WTC11 (cell line): ENCODE results near the gene RHBDD1.

Experiments used
- ATF1 ChIP-seq: sonication (generic); formaldehyde crosslinking; IDR thresholded peaks from 2 replicates; pipeline ENCODE4 v1.8.1; 2023; ENCODE audit warnings: mild to moderate bottlenecking, moderate library complexity, missing genetic modification reagents
- FOXK1 ChIP-seq: sonication (generic); formaldehyde crosslinking; IDR thresholded peaks from 2 replicates; pipeline ENCODE4 v1.8.0; 2022; ENCODE audit warnings: mild to moderate bottlenecking, moderate library complexity, missing genetic modification reagents
- GTF2I ChIP-seq: fragments of 250-450 bp; sonication (Bioruptor Pico); conservative IDR thresholded peaks from 2 replicates; pipeline ENCODE4 v1.4.0; 2021; ENCODE audit warnings: mild to moderate bottlenecking
- IRF2 ChIP-seq: sonication (generic); formaldehyde crosslinking; IDR thresholded peaks from 2 replicates; pipeline ENCODE4 v1.8.0; 2022; ENCODE audit warnings: low read depth, missing genetic modification reagents, borderline replicate concordance
- ZNF219 ChIP-seq: sonication (generic); formaldehyde crosslinking; IDR thresholded peaks from 2 replicates; pipeline ENCODE4 v1.8.0; 2023; ENCODE audit warnings: missing genetic modification reagents, mild to moderate bottlenecking, borderline replicate concordance
- TF ChIP-seq, protein P1 (sequence below): fragments of 200-600 bp; IDR thresholded peaks from 2 replicates; pipeline ENCODE4 v1.8.0; 2022; ENCODE audit warnings: antibody characterized with exemption

DNA sequence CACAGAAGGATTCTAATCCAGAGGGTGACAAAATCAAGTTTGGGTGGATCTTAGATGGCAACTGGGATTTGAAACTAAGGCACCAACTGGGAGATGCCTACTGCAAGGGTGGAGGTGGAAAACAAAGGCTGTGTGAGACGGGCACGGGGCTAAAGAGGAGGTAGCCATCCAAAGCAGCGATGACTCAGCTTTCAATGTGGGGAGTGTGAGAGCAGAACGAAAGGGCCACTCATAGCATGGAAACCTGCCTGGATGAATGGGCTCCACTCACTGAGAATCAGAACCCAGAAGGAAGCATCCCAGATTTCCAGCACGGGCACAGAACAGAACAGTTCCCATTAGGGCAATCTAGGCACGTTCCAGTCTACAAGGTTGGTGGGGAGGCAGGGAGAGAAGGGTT is 168.6 kb downstream of the RHBDD1 start:
- TF ChIP-seq, protein P1, sequence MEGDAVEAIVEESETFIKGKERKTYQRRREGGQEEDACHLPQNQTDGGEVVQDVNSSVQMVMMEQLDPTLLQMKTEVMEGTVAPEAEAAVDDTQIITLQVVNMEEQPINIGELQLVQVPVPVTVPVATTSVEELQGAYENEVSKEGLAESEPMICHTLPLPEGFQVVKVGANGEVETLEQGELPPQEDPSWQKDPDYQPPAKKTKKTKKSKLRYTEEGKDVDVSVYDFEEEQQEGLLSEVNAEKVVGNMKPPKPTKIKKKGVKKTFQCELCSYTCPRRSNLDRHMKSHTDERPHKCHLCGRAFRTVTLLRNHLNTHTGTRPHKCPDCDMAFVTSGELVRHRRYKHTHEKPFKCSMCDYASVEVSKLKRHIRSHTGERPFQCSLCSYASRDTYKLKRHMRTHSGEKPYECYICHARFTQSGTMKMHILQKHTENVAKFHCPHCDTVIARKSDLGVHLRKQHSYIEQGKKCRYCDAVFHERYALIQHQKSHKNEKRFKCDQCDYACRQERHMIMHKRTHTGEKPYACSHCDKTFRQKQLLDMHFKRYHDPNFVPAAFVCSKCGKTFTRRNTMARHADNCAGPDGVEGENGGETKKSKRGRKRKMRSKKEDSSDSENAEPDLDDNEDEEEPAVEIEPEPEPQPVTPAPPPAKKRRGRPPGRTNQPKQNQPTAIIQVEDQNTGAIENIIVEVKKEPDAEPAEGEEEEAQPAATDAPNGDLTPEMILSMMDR = no peak
- TF ChIP-seq ATF1 (no peak), ZNF219 (no peak), FOXK1 (CRISPR knock-in tag) (no peak), GTF2I (CRISPR knock-in tag) (no peak), IRF2 (CRISPR knock-in tag) (no peak)
